HG02610 (cell line): Measurements from ENCODE around the gene DDX5.

ENCODE experiments used
- ATAC-seq: cut with Tn5 transposase; IDR thresholded peaks from one replicate; pipeline ENCODE4 v1.9.1; 2021; ENCODE audit warnings: mild to moderate bottlenecking, moderate library complexity; ENCODE audit not compliant: unreplicated experiment

The DDX5 gene

GRCh38 chr17:64506201-64506575 is at the start of gene DDX5:
Gene DDX5 (minus strand): TSS chr17:64506289. CDS start chr17:64506119, 170 bp downstream.
- ATAC-seq, result peak; percentile 56

GRCh38 chr17:64555281-64555680 is 49.2 kb upstream of the DDX5 start:
- ATAC-seq, result no peak

- ATAC-seq, result no peak
Observed at GRCh38 chr17:64554028-64554637, 48.0 kb upstream of the DDX5 start.

- ATAC-seq, result no peak
Observed at GRCh38 chr17:64551461-64551860, 45.4 kb upstream of the DDX5 start.

- ATAC-seq, result no peak
Observed at GRCh38 chr17:64547319-64547718, 41.2 kb upstream of the DDX5 start.

DNA sequence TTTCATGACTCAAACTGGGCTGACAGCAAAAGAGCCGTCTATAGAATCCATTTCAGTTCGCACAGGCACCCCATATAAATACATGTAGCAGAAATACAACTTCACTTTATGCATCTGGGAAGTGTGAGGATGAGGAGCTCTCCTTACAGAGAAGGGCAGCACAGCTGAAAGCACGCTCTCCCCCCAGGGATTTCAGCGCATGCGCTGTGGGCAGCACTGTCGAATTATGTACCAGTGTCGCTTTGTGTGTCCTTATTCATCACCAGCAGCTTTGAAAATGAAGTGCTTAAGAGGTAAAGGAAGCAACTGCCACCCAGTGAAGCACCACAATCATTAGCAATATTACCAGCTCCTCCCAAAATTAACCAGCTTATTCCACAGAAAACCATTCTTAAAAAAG is 40.6 kb upstream of the DDX5 start:
- no peak for ATAC-seq

DNA sequence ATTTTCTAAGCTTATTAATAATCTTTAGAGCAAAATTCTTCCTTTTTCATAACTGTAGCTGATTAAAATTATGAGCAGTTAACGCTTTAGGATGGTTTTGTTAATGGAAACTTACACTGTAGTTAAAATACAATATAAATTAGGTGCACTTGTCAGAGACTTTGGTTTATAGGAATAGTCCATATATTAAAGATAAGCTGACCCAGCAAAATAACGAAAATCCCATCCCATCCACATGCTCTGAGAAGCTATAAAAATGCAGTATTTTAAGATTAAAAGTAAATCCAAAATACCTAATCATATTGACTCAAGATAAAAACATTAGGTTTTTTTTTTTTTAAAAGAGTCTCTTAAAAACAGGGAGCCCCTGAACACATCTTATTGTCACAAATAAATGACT is 38.7 kb upstream of the DDX5 start:
- no peak for ATAC-seq

- ATAC-seq, result no peak
Observed at GRCh38 chr17:64540118-64540776, 34.2 kb upstream of the DDX5 start.

DNA sequence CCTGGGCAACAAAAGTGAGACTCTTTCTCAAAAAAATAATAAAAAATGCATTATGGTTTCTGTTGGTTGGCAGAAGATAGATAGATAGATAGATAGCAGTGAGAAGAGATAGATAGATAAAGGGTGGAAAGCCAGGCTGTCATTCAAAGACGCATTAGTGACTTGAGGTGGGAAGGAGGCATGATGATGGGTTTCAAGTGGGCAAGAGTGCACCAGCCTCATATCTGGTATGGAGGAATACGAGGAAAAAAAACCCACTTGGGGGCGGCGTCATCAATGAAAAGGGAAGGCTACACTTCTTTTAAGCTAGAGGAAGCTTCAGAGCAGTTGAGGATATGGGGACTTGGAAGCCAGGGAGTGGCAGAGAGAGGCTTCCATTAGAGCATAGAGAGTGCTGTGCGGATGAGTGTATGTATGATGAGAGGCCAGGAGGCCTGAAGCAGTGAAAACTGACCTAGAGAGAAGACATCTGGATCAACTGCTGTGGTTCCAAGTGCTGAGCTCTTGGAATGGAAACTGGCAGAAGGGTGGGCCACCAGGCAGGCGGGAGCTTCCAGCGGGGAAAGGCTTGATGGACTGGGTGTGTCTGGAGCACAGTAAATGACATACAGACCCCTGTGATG is 32.5 kb upstream of the DDX5 start:
- no peak for ATAC-seq

DNA sequence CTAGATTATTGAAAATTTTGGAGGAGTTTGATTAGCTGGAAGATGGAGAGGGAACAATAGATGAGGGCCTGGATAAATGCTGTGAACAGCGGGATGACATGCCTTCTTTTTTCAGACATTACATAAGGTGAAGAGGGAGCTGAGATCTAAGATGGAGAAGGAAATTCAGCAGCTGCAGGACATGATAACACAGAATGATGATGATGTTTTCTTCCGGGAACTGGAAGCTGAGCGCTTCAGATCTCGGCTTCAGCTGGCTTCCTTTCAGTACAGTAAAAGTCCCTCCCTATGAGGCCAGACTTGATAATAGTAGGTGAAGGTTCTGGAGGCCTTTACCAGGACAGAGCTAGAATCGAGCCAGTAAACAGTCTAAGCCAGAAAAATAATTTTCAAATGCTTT is 31.4 kb upstream of the DDX5 start:
- ATAC-seq, result no peak

- no peak for ATAC-seq
Observed at GRCh38 chr17:64536913-64537312, 30.8 kb upstream of the DDX5 start.

- ATAC-seq, result no peak
Observed at GRCh38 chr17:64535357-64535756, 29.3 kb upstream of the DDX5 start.

DNA sequence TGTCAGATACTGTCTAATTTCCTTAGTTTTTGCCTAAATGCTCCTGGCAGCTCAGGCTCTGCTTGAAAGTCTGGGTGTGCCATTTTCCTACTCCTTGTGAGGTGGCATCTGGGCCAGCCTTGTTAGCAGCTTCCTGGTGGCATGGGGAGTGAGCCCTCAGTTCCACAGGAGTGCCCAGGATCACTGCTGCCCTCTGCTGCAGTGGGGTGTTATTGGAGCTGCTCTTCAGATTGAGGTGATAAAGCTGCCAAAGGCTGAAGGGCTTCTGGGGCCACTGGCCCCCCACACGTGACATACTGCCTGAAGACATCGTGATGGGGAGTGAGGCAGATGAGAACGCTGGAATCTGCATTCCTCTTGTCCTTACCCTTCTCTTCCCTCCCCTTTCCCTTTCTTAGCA is 28.1 kb upstream of the DDX5 start:
- no peak for ATAC-seq

GRCh38 chr17:64533784-64534183 is 27.7 kb upstream of the DDX5 start:
- ATAC-seq, result no peak

- no peak for ATAC-seq
Observed at GRCh38 chr17:64532409-64532808, 26.3 kb upstream of the DDX5 start.

DNA sequence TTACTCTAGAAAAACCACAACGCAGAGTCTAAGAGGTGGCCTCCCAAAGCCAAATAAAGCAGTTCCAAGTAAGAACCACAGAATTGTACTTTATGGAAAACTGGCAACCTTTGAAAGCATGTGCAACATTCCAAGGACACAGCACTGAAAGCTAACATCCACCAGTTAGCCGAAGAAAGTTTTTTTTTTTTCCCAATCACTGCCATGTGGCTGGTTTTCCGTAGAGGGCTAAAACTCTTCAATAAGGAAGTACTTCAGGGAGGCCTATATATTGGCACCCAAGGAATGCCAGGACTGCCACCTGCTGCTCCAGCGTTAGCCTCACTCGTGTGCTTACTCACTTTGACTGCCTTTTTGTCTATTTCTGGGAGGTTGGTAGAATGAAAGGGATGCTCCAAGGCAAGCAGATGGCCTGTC is 25.9 kb upstream of the DDX5 start:
- no peak for ATAC-seq

- no peak for ATAC-seq
Observed at GRCh38 chr17:64529221-64529620, 23.1 kb upstream of the DDX5 start.

DNA sequence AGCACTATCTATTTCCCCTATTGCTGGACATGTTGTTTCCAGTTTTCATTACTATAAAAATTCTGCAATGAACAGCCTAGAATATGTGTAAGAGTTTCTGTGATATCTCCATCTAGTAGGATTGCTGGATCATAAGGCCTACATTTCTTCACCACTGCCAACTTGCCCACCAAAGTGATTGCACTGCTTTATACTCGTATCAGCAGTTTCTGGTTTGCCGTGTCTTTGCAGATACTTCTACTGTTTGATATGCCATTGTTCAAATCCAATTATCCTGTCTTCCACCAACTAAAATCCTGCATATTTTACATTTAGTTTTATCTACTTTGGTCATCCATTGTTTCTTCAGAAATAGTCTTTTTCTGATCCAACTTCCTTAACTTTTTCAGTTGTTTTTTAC is 21.8 kb upstream of the DDX5 start:
- no peak for ATAC-seq

- no peak for ATAC-seq
Observed at GRCh38 chr17:64520359-64520758, 14.3 kb upstream of the DDX5 start.

DNA sequence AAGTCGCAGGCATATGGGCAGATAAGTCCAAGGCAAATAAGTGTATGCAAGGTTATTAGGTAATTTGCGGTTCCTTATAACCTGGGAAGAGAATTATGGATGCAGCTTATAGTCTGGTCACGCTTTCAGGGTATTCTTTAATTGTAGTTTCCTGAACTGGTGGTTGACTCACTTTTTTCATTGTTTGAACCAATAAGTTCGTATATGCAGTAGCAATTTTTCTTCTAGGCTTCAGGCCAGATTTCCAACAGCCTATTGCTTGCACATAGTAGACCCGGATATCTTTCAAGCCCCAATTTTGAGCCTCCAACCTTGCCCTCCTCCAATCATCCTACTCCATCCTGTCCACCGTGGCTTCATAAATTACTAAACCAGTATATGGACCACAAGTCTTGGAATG is 13.5 kb upstream of the DDX5 start:
- no peak for ATAC-seq

- no peak for ATAC-seq
Observed at GRCh38 chr17:64515829-64516228, 9.7 kb upstream of the DDX5 start.

DNA sequence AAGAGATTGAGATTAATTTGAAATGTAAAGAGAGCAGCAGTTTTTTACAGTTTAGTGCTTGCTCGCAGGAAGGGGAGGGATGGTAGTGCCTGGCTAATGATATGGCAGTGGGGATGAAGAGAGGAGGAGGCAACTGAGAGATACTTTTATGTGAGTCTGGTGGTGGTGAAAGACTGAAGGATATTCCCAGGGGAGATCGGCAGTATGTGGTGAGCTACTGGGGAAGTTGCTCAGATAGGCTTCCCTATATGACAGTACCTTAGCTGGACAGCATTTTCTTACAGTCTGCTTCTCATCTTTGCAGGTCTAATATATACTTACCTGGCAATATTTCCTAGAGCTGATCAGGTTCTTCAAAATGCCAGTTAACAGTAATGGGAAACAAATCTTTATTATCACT is 9.3 kb upstream of the DDX5 start:
- no peak for ATAC-seq

GRCh38 chr17:64509179-64509578 is 3.1 kb upstream of the DDX5 start:
- no peak for ATAC-seq
